Stimulated activated CD8-positive, alpha-beta memory T cell treated with anti-CD3 and anti-CD28 coated beads, Interleukin-2, amount 100 ng/mL, for 48 hours (primary cell): ENCODE data around the gene ACVR1B.

ENCODE experiments used
- DNase-seq, 2 donors: peaks; one replicate each; pipeline ENCODE4 v3.0.0-alpha.2; 2020; ENCODE audit warnings: low read depth in 2 of 2

The ACVR1B gene

DNA sequence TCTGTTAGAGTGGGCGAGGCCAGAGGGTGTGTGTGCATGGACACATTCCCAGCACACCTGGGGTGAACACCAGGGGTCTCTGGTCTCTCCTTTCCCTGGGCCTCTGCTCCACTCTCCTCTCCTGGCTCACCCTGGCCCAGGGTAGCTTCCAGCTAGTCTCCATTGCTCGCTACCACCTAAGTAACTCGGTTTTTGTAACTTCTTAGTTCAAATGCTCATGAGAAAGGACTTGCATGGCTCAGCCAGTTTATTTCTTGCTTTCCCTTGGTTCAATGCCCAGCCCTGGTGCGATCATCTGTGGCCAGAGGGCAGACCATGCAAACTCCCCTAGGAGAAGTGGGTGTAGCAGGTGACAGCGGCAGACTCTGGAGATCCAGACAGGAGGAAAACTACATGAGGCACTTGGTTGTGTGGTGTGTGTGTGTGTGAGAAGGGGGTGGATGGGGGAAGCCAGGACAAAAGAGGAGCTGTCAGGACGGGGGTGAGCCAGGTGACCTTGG, 8.9 kb upstream of the ACVR1B start:
- no peak for DNase-seq

DNA sequence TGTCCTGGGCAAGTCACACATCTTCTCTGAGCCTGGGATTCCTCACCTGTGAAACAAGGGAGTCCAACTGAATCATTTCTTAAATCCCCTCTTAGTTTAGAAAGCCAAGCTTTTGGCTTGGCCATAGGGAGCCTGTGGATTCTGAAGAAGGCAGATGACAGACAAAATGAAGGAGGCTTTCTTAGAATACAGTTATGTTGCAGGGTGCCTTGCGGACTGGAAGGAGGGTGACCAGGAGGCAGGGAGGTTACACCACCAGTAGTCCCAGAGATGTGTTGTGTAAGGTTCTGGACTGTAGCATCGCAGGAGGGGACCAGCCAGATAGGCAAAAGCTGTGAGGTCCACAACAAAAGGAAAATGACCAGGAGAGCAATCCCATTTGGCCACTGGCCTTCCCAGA, 8.2 kb upstream of the ACVR1B start:
- no peak for DNase-seq

DNA sequence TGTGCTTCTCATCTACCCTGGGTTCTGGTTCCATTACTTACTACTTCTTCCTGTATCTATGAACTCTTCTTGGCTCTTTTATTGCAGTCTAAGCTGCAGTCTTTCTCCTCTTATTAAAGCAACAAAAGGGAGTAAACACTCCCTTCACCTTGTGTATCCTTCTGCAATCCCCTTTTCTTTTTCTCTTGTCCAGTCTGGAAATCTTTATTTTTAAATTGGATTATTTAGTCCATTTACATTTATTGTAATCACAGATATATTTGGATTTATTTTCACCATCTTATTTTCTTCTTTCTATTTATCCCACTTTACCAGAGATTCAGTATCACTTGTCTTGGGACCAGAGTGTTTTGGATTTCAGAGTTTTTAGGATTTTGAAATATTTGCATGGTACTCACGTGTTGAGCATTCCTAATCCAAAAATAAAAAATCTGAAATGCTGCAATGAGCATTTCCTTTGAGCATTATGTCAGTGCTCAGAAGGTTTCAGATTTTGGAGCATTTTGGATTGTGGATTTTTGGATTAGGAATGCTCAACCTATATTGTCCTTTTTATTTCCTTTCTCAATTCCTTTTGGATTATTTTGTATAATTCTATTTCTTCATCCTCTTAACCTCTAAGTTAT, 6.8 kb upstream of the ACVR1B start:
- DNase-seq: no peak

DNA sequence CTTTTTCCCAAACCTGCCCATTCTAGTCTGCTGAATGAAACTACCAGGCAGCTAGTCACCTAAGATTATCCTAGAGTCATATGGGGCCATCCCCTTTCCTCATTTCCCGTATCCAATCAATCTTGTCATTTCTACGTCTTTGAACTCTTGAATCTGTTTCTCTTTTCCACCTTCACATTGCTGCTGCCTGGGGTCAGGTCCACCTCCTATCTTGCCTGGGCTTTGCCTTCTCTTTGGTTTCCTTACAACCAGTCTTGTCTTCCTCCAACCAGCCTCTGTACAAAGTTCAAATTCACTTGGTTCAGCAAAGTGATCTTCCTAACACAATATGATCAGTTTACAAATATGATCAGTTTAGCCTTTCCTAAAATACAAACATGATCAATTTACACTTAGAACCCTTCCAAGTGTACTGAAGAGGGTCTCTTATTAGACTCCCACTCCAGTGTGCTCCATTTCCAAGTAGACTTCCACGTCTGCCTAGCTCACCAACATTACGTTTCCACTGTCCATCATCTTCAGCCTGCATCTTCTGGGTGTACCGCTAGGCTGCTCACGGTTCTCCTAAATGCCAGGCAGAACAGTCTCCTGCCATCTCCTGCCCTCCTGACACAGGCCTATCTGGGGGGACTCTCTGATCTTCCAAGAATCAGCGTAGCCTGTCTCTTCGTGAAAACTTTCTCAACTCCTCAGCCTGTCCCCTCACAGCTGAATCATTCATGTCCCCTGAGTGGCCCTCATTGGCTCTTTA, 4.1 kb upstream of the ACVR1B start:
- DNase-seq: no peak

DNA sequence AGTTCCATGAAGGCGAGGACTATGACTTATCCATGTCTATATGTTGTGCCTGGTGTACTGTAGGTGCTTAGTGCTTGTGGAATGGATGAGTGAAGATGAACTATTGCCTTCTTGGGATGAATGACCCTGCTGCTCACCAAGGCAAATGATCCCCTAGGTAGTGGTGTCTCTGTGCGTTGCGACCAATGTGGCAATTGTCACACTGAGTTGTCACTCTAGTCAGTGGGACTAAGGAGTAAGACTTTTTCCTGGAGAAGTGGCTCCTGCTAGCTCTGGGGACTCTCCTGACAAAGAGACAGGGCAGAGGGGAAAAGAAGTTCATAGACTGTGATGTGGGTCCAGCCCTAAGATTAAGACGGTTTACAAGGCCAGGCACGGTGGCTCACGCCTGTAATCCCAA, 3.4 kb upstream of the ACVR1B start:
- DNase-seq: no peak

DNA sequence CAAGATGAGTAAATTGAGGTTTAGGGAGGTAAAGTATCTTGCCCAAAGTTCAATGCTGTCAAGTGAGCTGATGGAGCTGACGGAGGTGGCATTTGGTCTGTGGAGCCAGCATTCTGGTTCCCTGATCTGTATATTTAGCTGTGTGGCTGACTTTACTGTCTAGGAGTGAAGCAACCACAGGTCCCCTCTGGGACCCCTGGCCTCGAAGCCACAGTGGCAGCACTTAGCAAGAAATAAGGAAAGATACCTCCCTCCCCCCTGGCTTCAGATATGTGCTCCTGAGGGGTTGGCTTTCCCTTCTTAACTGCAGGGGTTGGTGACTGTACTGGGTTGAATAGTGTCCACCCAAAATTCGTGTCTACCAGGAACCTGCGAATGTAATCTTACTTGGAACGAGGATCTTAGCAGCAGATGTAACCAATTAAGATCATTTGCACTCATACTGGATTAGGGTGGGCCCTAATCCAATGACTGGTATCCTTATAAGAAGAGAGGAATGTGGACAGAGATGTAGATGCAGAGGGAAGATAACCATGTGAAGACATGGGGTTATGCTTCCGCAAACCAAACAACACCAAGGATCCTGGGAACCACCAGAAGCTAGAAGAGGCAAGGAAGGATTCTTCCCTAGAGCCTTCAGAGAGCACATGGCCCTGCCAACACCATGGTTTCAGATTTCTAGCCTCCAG, 2.0 kb upstream of the ACVR1B start:
- DNase-seq: no peak

DNA sequence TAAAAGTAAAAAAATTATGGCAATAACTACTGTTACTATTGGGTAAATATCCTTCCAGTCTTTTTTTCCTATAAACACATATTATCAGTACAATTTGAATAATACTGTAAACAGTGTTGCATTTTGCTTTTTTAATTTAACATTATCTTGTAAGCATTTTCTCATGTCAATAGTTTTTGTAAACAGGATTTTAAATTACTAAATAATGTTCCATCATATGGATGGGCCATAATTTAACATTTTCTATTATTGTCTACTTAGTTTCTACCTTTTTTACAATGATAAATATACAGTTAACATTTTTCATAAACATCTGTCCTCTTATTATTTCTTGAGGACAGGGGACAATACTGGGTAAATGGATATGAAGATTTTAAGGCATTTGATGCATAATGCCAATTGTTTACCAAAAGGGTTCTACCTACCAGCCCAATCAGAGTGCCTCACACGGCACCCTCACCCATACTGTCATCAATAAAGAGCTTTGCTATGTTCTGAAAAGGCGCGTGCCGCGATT, 759 bp upstream of the ACVR1B start:
- DNase-seq: no peak

DNA sequence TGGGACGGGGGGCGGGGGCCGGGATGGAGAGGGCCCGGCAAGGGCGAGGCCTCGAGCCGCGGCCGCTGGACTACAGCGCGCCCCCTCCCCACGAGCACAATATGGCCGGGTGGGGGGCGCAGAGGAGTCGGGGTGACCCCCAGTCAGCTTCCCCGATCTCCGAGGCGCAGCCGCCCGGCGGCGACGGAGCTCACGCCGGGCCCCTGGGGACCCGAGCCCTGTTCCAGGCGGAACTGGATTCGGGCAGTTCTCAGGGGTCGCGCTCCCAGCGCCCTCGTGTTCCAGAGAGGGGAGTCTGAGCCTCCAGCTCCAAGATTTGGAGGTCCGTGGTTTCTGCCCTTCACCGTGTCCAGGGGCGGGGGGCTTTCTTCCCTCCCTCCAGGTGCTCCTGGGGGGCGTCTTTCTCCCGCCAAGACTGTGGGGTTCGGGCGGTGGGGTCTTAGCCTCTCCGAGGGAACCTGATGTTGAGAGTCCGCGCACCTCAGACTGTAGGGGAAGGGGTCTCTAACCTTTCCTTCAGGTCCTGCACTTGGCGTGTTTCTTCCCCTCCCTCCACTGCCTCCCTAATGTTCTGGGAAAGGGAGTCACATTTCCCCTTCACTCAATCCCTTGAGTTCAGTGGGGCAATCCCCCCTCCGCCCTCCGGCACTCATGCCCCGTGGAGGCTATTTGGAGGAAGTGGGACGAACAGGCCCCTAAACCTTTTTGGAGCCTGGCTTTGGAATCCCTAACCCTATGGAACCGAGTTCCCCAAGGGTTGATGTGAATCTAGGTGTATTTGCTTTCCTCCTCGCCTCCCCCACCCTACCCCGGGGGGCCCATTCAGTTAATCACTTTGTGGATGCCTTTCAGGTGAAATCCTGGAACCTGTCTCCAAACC, 584 bp downstream of the ACVR1B start:
- no peak for DNase-seq

DNA sequence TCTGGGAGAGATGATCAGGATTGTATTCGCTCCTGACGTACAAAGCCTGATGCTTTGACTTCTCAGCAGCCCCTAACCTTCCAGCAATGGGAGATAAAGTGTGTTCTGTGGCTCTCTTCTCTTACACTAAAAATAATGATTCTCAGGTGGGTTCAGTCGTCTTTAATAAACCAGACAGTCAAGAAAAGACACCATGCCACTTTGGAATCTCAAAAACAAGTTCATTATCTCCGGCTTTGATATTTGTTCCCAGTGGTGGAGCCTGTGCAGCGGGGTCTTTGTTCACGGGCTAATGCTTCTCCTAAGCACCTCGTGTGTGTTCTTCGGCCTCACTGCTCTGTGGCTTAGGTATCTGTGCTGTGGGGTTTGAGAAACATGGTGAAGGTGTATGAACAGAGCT, 1.6 kb downstream of the ACVR1B start:
- DNase-seq: no peak

DNA sequence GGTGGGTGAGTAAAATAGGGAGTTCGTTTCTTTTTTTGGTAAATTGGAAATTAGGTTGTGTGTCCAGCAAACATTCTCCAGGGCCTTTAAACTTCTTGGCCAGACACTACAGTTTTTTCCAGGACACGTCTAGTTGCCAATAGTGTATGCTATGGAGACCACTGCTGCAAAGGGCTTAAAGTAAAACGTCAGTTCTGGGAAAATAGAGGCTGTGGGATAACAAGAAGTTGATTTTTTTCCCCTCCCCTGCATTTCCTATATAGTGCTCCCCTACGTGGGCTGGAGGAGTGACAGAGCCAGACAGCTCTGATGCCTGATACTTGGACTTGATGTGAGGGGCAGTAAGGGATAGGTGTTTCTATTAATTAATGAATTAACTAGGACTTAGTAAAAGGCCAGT, 2.4 kb downstream of the ACVR1B start:
- no peak for DNase-seq

DNA sequence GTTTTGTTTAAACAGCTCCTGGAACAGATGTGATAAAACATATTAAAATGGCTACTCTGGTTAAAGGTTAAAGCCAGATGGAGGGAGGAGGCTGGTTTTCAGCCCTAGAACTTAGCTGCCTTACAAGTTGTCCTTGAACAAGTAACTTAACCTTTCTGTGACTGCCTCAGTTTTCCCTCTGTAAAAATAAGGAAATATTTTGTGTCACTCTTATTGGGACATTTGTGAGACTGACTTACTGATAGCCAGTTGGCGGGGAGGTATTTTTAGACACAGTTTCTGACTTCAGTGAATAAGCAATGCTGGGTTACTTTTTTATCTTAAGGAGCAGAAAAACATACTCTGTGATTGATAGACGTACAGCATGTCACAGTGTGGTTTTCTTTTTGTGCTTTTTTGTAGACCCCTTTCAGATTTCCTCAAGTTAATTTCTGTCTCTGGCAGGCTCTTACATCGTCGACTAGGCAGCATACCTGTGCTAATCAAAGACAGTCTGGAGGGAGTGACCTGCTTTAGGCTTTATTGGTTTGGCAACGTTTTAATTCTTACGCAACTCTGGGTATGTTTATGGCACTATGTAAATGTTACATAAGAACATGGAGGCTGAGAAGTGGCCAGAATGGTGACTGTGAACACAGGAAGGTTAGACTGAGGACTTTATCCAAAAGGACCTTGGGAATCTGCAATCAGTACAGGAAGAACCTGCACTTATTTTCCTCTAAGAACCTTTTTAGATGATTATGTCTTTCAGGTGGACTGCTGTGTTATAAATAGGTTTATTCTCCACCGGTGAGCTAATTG, 3.3 kb downstream of the ACVR1B start:
- no peak for DNase-seq

DNA sequence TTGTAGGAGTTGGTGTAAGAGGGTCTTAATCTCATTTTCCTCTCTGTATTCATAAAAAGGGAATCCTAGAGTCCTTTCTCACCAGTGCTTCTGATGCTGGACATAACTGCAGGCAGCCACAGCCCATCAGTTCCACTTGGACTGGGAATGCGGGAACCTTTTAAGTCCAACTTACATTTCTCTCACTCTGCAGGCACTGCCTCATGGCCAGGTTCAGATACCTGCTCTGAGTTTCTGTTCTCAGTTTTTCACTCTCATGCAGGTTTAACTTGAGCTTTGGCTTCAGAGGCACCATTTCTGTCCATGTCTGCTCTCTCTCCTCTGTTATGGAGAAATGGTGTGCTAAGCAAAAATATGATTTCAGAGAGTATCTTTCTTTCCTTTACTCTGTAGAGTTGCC, 4.2 kb downstream of the ACVR1B start:
- DNase-seq: no peak

DNA sequence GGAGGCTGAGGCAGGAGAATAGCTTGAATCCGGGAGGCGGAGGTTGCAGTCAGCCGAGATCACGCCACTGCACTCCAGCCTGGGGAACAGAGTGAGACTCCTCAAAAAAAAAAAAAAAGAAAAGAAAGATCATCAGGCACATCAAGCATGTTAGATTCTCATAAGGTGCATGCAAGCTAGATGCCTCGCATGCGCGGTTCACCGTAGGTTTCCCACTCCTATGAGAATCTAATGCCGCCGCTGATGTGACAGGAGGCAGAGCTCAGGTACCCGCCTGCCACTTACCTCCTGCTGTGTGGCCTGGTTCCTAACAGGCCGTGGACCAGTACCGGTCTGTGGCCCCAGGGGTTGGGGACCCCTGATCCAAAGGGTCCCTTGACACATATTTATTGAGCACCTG, 7.0 kb downstream of the ACVR1B start:
- DNase-seq: no peak

DNA sequence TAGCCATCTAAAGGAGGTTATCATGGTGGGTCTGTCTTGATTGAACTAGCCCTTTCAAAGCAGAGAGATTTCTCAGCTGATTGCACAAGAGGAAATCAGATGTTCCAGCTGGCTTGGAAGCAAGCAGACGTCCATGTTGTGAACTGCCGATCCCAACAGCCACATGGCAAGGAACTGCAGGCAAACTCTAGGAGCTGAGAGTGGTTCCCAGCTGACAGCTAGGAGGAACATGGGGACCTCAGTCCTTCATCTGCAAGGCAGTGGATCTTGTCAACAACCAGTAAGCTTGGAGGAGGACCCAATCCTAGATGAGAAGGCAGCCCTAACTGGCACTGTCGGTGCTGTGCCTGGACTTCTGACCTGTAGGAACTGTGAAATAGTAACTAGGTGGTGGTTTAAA, 7.7 kb downstream of the ACVR1B start:
- DNase-seq: no peak

DNA sequence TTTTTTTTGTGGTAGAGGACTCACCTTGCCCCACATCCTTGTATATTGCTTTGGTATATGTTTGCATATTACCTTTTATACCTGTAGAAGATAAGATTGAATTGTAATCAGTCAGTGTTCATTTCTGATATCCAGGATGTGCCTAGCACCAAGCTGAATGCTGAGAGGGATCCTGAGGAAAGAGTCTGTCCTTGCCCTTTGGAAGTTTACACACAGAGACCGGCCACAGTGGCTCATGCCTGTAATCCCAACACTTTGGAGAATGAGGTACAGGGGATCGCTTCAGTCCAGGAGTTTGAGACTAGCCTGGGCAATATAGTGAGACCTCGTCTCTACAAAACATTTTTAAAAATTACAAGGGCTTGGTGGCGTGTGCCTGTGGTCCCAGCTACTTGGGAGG, 8.4 kb downstream of the ACVR1B start:
- DNase-seq: no peak

DNA sequence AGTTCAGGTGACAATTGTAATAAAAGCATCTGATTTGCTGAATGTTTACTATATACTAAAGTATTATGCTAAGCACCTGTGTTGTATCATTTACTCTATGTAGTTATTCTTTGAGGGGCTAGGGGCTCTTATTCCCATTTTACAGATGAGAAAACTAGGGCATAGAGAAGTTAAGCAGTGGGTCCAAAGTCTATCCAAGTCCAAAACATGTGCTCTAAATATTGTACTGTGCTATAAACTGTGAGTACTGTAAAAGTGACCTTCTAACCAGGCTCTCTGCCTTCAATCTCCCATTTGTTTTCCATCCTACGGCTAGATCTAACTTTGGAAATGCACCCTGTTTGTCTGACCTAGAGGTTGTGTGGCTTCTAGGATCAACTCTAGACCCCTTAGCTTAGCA, 9.0 kb downstream of the ACVR1B start:
- no peak for DNase-seq

DNA sequence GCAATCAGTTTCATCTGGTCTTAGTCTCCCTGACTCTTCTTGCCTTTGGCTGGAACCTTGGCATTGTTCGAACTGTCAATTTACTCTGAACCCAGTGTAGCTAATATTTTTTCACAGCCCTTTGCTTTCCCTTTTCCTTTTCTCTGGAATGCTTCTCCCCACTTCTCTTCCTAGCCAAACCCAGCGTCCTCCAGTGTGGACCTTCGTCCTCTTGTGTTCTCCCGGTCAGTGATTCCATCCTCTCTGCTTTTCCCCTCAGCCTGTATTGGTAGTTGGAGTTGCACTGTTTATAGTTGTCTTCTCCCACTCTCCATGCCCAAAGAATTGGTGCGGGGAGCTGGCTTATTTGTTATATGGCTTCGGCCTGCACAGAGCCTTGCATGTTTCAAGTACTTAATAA, 9.4 kb downstream of the ACVR1B start:
- no peak for DNase-seq

DNA sequence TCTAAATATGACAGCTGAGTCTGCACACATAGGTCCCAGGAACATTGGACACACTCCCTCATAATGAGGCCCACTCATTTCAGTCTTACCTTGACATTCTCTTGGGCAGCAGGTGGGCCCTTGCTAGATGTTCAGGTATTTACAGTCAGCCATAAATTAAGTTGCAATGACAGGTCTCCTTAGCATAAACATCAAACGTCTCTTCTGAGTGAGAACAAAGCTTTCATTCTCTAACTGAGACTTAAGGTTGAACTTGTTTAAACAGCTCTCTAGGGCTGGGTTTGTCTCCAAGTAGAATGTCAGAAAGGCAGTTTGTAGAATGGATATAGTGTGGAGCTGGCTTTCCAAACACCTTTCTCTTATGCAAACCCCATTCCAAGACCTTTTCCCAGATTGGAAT, 10.3 kb downstream of the ACVR1B start:
- DNase-seq: no peak

DNA sequence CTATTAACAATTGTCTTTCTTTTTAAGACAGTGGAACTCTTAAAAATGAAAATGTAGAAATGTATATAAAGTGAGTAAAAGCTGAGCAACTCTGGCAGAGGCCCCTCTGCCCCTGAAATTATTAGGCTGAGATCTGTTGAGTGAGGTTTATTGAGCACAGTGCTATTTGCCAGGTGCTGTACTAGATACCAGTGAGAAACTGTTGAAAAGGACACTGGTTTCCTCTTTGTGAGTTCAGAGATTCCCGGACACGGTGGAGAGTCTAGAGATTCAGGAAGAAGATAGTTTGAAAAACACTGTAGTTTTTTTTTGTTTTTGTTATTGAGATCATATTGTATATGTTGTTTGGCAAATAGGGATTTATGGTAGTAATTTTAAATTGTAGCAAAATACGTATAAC, 11.2 kb downstream of the ACVR1B start:
- no peak for DNase-seq

DNA sequence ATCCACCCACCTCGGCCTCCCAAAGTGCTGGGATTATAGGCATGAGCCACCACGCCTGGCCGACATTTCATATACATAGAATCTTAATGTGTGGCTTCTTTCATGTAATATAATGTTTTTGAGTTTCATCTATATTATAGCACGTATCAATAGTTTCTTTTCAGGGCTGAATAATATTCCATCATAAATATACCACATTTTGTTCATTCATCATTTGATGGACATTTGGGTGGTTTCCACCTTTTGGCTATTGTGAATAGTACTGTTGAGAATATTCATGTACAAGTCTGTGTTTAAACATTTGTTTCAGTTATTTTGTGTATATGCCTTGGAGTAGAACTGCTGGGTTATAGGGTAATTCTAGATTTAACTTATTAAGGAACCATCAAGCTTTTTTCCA, 12.0 kb downstream of the ACVR1B start:
- no peak for DNase-seq

DNA sequence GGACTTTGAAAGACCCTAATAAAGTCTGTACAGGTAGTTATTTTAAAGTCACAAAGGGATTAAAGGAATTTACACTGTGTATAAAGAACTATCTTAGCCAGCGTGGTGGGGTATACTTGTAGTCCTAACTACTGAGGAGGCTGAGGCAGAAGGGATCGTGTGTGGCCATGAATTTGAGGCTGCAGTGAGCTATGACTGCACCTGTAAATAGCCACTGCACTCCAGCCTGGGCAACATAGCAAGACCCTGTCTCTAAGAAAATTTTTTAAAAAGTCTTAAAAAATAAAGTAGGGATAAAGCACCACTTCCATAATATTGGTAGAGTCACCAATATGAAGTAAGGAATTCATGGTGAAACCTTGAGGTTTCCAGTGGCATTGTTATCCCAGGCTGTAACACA, 18.1 kb downstream of the ACVR1B start:
- no peak for DNase-seq
